Natural killer cell (primary cell): Measurements from ENCODE around the gene MUC16. TPM values are rescaled to one million over a fixed set of nuclear protein-coding genes. Genes with fewer than 3 reads are reported as not detected.
"Not testable (repeated sequence)": the region's sequence is repeated elsewhere in the genome, so short reads cannot be mapped to it uniquely, and the experiment has no call there.

Experiments
- ATAC-seq, 3 donors: fragments of 150-1000 bp in 2 of 3; fragments of 200-7000 bp in 1 of 3; cut with Tn5 transposase; 1 replicate in 1 of 3; 2 replicates in 2 of 3; pipeline ENCODE4 v1.10.0; 2021; ENCODE audit warnings: mild to moderate bottlenecking in 2 of 3, moderate library complexity in 2 of 3
- DNase-seq, 2 donors: peaks; one replicate each; pipeline versions ENCODE4 v3.0.0 to v3.0.0-alpha.2; 2013 to 2021; ENCODE audit warnings: mixed read lengths in 1 of 2
- H3K27ac ChIP-seq: one replicate; pipeline ENCODE4 v1.5.1; 2013; ENCODE audit warnings: mild to moderate bottlenecking, low read length
- H3K27me3 ChIP-seq: one replicate; pipeline ENCODE4 v1.6.1; 2013; ENCODE audit warnings: low read length; ENCODE audit not compliant: control insufficient read depth, insufficient read depth
- H3K36me3 ChIP-seq: one replicate; pipeline ENCODE4 v1.6.1; 2013; ENCODE audit warnings: low read length; ENCODE audit not compliant: control insufficient read depth, insufficient read depth
- H3K4me1 ChIP-seq: one replicate; pipeline ENCODE4 v1.6.1; 2013; ENCODE audit warnings: low read length; ENCODE audit not compliant: control insufficient read depth, insufficient read depth
- H3K4me3 ChIP-seq: one replicate; pipeline ENCODE4 v1.5.1; 2013; ENCODE audit warnings: low read length
- H3K9me3 ChIP-seq: one replicate; pipeline ENCODE4 v1.6.1; 2013; ENCODE audit warnings: low read length; ENCODE audit not compliant: control insufficient read depth, insufficient read depth
- H3K27ac Mint-ChIP-seq, 2 donors: one replicate each; pipeline ENCODE4 v1.8.0; 2022; ENCODE audit warnings: mild to moderate bottlenecking in 2 of 2, mixed read lengths in 2 of 2, moderate library complexity in 1 of 2
- H3K27me3 Mint-ChIP-seq, 2 donors: one replicate each; pipeline ENCODE4 v1.8.0; 2022; ENCODE audit warnings: low read depth in 2 of 2, mixed read lengths in 2 of 2
- H3K36me3 Mint-ChIP-seq: one replicate; pipeline ENCODE4 v1.8.0; 2022; ENCODE audit warnings: mixed read lengths
- H3K4me1 Mint-ChIP-seq, 2 donors: one replicate each; pipeline ENCODE4 v1.8.0; 2022; ENCODE audit warnings: mixed read lengths in 2 of 2
- H3K4me3 Mint-ChIP-seq: one replicate; pipeline ENCODE4 v1.8.0; 2022; ENCODE audit warnings: mild to moderate bottlenecking, moderate library complexity, mixed read lengths
- H3K9me3 Mint-ChIP-seq, 2 donors: one replicate each; pipeline ENCODE4 v1.8.0; 2022; ENCODE audit warnings: mixed read lengths in 2 of 2
- CTCF ChIP-seq: fragments of 200-600 bp; IDR thresholded peaks from one replicate; pipeline ENCODE4 v1.8.0; 2022; ENCODE audit warnings: antibody characterized with exemption
- WGBS: methylation state at CpG from one replicate; pipeline ENCODE4 v1.1.7; 2013; ENCODE audit warnings: missing lambda C conversion rate; ENCODE audit not compliant: insufficient coverage; 5-methylcytosine and 5-hydroxymethylcytosine counted together
- intact Hi-C: fragments of 100-400 bp; cut with micrococcal nuclease; formaldehyde crosslinking; loops from one replicate; pipeline ENCODE4 v1.14.2; 2022
- total RNA-seq, 4 donors: library from RNA; stranded (reverse); fragments of 120-200 nt in 1 of 4; gene quantifications; one replicate each; pipeline versions ENCODE4 v1.2.3 to v1.2.4, GENCODE V29; 2013 to 2022

Gene MUC16
- total RNA-seq, result under 1 TPM in 1 of 3 donors, not detected in 2; under 0.01 TPM
- 0.02 TPM for total RNA-seq (2013)

- Histone ChIP-seq H3K27me3 (no peaks in the 10 kb centered on the region), H3K4me3 (no peak within 1 kb of the TSS), H3K4me1 (no peaks in the 10 kb centered on the region), H3K9me3 (no peaks in the 10 kb centered on the region), H3K36me3 (no peaks in the 10 kb centered on the region), H3K27ac (no peak within 1 kb of the TSS)
- Mint-ChIP-seq H3K4me1 (no peaks in the 10 kb centered on the region), H3K9me3 (no peaks in the 10 kb centered on the region), H3K4me3 (no peak within 1 kb of the TSS), H3K27me3 (peaks cover 0 to 2% of the 10 kb centered on the region in 2 donors), H3K27ac (no peak within 1 kb of the TSS), H3K36me3 (no peaks in the 10 kb centered on the region)
- no peak for TF ChIP-seq CTCF
- ATAC-seq (no peak), DNase-seq (no peak)
- intact Hi-C loops, result no loop called here
- WGBS, result 74% methylated on average over 20 of the region's 20 CpGs
These were observed at the start of gene MUC16 for GRCh38 chr19:9009935-9010651. TSS of gene MUC16 (minus strand) at chr19:9010409.

GRCh38 chr19:9058905-9059667 is 48.9 kb upstream of the MUC16 start:
- Mint-ChIP-seq H3K4me1 (no peaks in the 10 kb centered on the region), H3K27me3 (peaks cover 5 to 6% of the 10 kb centered on the region in 2 donors), H3K9me3 (no peaks in the 10 kb centered on the region), H3K4me3 (no peak overlapping the region), H3K36me3 (no peaks in the 10 kb centered on the region), H3K27ac (no peak overlapping the region)
- intact Hi-C loops, result no loop called here
- no peak for TF ChIP-seq CTCF
- no peak for ATAC-seq
- no peak overlapping the region for H3K27ac ChIP-seq
- no peaks in the 10 kb centered on the region for H3K4me1 ChIP-seq
- DNase-seq, result no peak
- H3K36me3 ChIP-seq, result no peaks in the 10 kb centered on the region
- no peaks in the 10 kb centered on the region for H3K9me3 ChIP-seq
- H3K4me3 ChIP-seq, result no peak overlapping the region
- H3K27me3 ChIP-seq, result no peaks in the 10 kb centered on the region
- WGBS, result 81% methylated on average over 12 of the region's 12 CpGs

GRCh38 chr19:9057505-9058258 is 47.5 kb upstream of the MUC16 start:
- no peak for TF ChIP-seq CTCF
- no peaks in the 10 kb centered on the region for H3K9me3 Mint-ChIP-seq
- H3K27me3 Mint-ChIP-seq, result peaks cover 5 to 6% of the 10 kb centered on the region in 2 donors
- H3K4me1 ChIP-seq, result no peaks in the 10 kb centered on the region
- WGBS, result 77% methylated on average over 4 of the region's 4 CpGs
- no peaks in the 10 kb centered on the region for H3K27me3 ChIP-seq
- no peak for DNase-seq
- no peaks in the 10 kb centered on the region for H3K9me3 ChIP-seq
- no peak overlapping the region for H3K4me3 Mint-ChIP-seq
- no peaks in the 10 kb centered on the region for H3K4me1 Mint-ChIP-seq
- no peak overlapping the region for H3K27ac ChIP-seq
- intact Hi-C loops, result no loop called here
- H3K36me3 Mint-ChIP-seq, result no peaks in the 10 kb centered on the region
- H3K36me3 ChIP-seq, result no peaks in the 10 kb centered on the region
- no peak for ATAC-seq
- no peak overlapping the region for H3K27ac Mint-ChIP-seq
- H3K4me3 ChIP-seq, result no peak overlapping the region

- DNase-seq, H3K27ac ChIP-seq, H3K9me3 ChIP-seq, H3K36me3 Mint-ChIP-seq, H3K27ac Mint-ChIP-seq, H3K4me3 Mint-ChIP-seq, H3K4me3 ChIP-seq, H3K36me3 ChIP-seq, H3K4me1 ChIP-seq, intact Hi-C loops, H3K9me3 Mint-ChIP-seq, H3K27me3 ChIP-seq, H3K27me3 Mint-ChIP-seq, H3K4me1 Mint-ChIP-seq, ATAC-seq: not testable (repeated sequence)
- WGBS, result 95% methylated on average over 9 of the region's 9 CpGs
These were observed 45.9 kb upstream of the MUC16 start for GRCh38 chr19:9056131-9056530.
